Parathyroid adenoma (tissue), 2 donors: ENCODE data around the gene UBE2I.
A peak's percentile ranks its signal among the peaks of the same experiment; 100 is the strongest.

ENCODE experiments used
- H2AFZ ChIP-seq: fragments of 300-600 bp; sonication (generic); one replicate; pipeline ENCODE4 v1.7.0; 2017; ENCODE audit warnings: antibody characterized with exemption, mild to moderate bottlenecking
- H3K27ac ChIP-seq: fragments of 300-600 bp; sonication (generic); one replicate; pipeline ENCODE4 v1.7.0; 2017
- H3K27me3 ChIP-seq: fragments of 300-600 bp; sonication (generic); one replicate; pipeline ENCODE4 v1.7.0; 2017; ENCODE audit warnings: low read length; ENCODE audit not compliant: control insufficient read depth, insufficient read depth
- H3K36me3 ChIP-seq: fragments of 300-600 bp; sonication (generic); one replicate; pipeline ENCODE4 v1.7.0; 2017; ENCODE audit warnings: low read length; ENCODE audit not compliant: control insufficient read depth, insufficient read depth
- H3K4me1 ChIP-seq: fragments of 300-600 bp; sonication (generic); one replicate; pipeline ENCODE4 v1.7.0; 2017; ENCODE audit warnings: control low read depth
- H3K4me2 ChIP-seq: fragments of 300-600 bp; sonication (generic); one replicate; pipeline ENCODE4 v1.7.0; 2017; ENCODE audit warnings: low read length
- H3K4me3 ChIP-seq: fragments of 300-600 bp; sonication (generic); one replicate; pipeline ENCODE4 v1.7.0; 2017; ENCODE audit warnings: low read depth, low read length
- H3K79me2 ChIP-seq: fragments of 300-600 bp; sonication (generic); one replicate; pipeline ENCODE4 v1.7.0; 2017; ENCODE audit warnings: control low read depth
- H3K9ac ChIP-seq: fragments of 300-600 bp; sonication (generic); one replicate; pipeline ENCODE4 v1.7.0; 2017; ENCODE audit warnings: mild to moderate bottlenecking
- H3K9me3 ChIP-seq: fragments of 300-600 bp; sonication (generic); one replicate; pipeline ENCODE4 v1.7.0; 2017; ENCODE audit warnings: low read length; ENCODE audit not compliant: control insufficient read depth
- CTCF ChIP-seq: fragments of 300-600 bp; sonication (generic); IDR thresholded peaks from one replicate; pipeline ENCODE4 v1.7.0; 2017; ENCODE audit warnings: antibody characterized with exemption, mild to moderate bottlenecking
- donor health status: primary hyperparathyroidism.

The UBE2I gene

GRCh38 chr16:1357906-1358566, 48.6 kb downstream of the UBE2I start:
- Histone ChIP-seq H3K36me3 (no peaks in the 10 kb centered on the region), H3K4me2 (no peak overlapping the region), H3K27me3 (no peaks in the 10 kb centered on the region), H3K4me3 (no peak overlapping the region), H3K27ac (no peak overlapping the region), H3K79me2 (peaks cover 41% of the 10 kb centered on the region), H3K9ac (no peak overlapping the region), H3K4me1 (no peaks in the 10 kb centered on the region), H3K9me3 (no peaks in the 10 kb centered on the region), H2AFZ (no peak overlapping the region)
- no peak for TF ChIP-seq CTCF

- no peak overlapping the region for H2AFZ ChIP-seq
- no peaks in the 10 kb centered on the region for H3K27me3 ChIP-seq
- H3K36me3 ChIP-seq = no peaks in the 10 kb centered on the region
- H3K4me2 ChIP-seq = no peak overlapping the region
- H3K9ac ChIP-seq = no peak overlapping the region
- H3K79me2 ChIP-seq = peaks cover 9% of the 10 kb centered on the region
- H3K9me3 ChIP-seq = no peaks in the 10 kb centered on the region
- no peak overlapping the region for H3K4me3 ChIP-seq
- H3K27ac ChIP-seq = no peak overlapping the region
- no peak for TF ChIP-seq CTCF
- no peaks in the 10 kb centered on the region for H3K4me1 ChIP-seq
These were observed 52.4 kb downstream of the UBE2I start for GRCh38 chr16:1361685-1362360.

GRCh38 chr16:1362807-1363206, 53.4 kb downstream of the UBE2I start:
- Histone ChIP-seq H3K4me3 (no peak overlapping the region), H2AFZ (no peak overlapping the region), H3K79me2 (peaks cover 9% of the 10 kb centered on the region), H3K4me2 (no peak overlapping the region), H3K27ac (no peak overlapping the region), H3K4me1 (no peaks in the 10 kb centered on the region), H3K9ac (no peak overlapping the region), H3K36me3 (no peaks in the 10 kb centered on the region), H3K27me3 (no peaks in the 10 kb centered on the region), H3K9me3 (no peaks in the 10 kb centered on the region)
- TF ChIP-seq CTCF = no peak

- H3K9me3 ChIP-seq = no peaks in the 10 kb centered on the region
- H3K4me2 ChIP-seq = no peak overlapping the region
- no peak overlapping the region for H3K4me3 ChIP-seq
- H3K27ac ChIP-seq = no peak overlapping the region
- peak; percentile 63 for TF ChIP-seq CTCF
- H2AFZ ChIP-seq = no peak overlapping the region
- H3K27me3 ChIP-seq = no peaks in the 10 kb centered on the region
- H3K36me3 ChIP-seq = no peaks in the 10 kb centered on the region
- H3K9ac ChIP-seq = no peak overlapping the region
- no peaks in the 10 kb centered on the region for H3K4me1 ChIP-seq
- H3K79me2 ChIP-seq = peaks cover 9% of the 10 kb centered on the region
These were observed 54.1 kb downstream of the UBE2I start for GRCh38 chr16:1363501-1364041.
